RWPE1 (cell line): ENCODE results near the gene HEMGN.
A peak's percentile ranks its signal among the peaks of the same experiment; 100 is the strongest.

Experiments
- CTCF ChIA-PET: fragments of 350-600 bp; sonication (Branson Sonifier 250); formaldehyde crosslinking; extraction: SDS; loops from one replicate; lab custom pipeline; 2021; lab: Yijun Ruan, JAX
- POLR2A ChIA-PET: fragments of 400-600 bp; formaldehyde crosslinking; extraction: SDS; loops from one replicate; lab custom pipeline; 2020; ENCODE audit warnings: antibody characterized with exemption; ENCODE audit not compliant: low non-redundant PET; lab: Yijun Ruan, JAX
- DNase-seq: peaks from one replicate; pipeline ENCODE4 v3.0.0; 2012; ENCODE audit warnings: low spot score
- H3K27ac ChIP-seq: fragments of 450-650 bp; 2 replicates; pipeline ENCODE4 v1.5.1; 2017
- CTCF ChIP-seq: fragments of 450-650 bp; conservative IDR thresholded peaks from 2 replicates; pipeline ENCODE4 v1.5.1; 2017; ENCODE audit warnings: low read depth, mild to moderate bottlenecking

HEMGN gene

GRCh38 chr9:97923529-97924108 lies 14.4 kb downstream of the HEMGN start:
- no peak overlapping the region for H3K27ac ChIP-seq
- TF ChIP-seq CTCF = peak; percentile 98
- peak; percentile 81 for DNase-seq
- POLR2A ChIA-PET = interaction anchor here (1.4 kb wide), 1 partner anchor 332 kb away, joined by 14 read pairs; the partner anchor contains the start of gene TBC1D2
- CTCF ChIA-PET = interaction anchor here (0.6 to 2.8 kb wide), 26 partner anchors 9 to 392 kb away, joined by 3 to 18 read pairs (median 4); partner anchors contain the start of genes ANP32B and TBC1D2

DNA sequence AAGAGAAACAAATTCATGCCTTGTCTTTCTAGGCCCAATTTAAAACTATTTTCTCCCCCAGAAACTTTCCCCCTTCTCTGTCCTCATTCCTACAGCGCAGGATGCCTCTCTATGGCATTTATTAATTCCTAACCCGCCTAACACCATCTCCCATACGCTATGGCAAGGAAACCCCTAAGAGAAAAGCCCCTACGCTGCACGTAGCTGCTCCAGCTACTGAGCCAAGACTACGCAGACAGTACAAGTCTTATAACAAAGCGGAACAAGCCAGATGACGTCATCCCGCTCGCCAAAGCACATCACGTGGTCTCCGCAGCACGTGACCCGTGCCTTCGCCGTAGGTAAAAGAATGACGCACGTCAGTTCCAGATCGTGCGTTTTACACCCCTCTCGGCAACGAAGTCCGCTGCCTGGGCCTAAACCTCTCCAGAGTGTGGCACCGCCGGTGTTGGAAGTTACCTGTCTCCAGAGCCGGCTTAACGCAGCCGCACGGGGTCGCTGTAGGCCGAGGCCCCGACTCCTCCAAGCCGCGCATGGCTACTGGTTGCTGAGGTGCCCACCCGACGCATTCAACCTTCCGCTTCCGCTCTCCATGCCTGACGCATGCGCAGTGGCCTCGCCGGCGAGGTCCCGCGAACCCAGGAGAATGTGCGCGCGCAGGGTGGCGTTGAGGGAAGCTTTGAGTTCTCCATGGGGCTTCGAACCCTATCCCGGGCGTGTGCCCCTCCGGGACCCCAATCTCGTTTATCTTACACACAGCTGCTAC lies 15.8 kb downstream of the HEMGN start, which contains the start of gene TRMO:
TSS of gene TRMO (minus strand) at position 542 of the 766 bp plus-strand sequence. CDS start at position 535, 7 bp downstream.
- TF ChIP-seq CTCF = peak; percentile 97
- DNase-seq = peak; percentile 99
- POLR2A ChIA-PET = interaction anchor here (0.6 to 1.4 kb wide), 10 partner anchors 42 to 334 kb away, joined by 3 to 14 read pairs (median 4); partner anchors contain the start of genes ANP32B, NANS and TBC1D2
- CTCF ChIA-PET = interaction anchor here (0.5 to 2.8 kb wide), 10 partner anchors 14 to 631 kb away, joined by 3 to 18 read pairs (median 4); partner anchors contain the start of gene ANP32B
- peak within 1 kb of the TSS; percentile 97 for H3K27ac ChIP-seq

DNA sequence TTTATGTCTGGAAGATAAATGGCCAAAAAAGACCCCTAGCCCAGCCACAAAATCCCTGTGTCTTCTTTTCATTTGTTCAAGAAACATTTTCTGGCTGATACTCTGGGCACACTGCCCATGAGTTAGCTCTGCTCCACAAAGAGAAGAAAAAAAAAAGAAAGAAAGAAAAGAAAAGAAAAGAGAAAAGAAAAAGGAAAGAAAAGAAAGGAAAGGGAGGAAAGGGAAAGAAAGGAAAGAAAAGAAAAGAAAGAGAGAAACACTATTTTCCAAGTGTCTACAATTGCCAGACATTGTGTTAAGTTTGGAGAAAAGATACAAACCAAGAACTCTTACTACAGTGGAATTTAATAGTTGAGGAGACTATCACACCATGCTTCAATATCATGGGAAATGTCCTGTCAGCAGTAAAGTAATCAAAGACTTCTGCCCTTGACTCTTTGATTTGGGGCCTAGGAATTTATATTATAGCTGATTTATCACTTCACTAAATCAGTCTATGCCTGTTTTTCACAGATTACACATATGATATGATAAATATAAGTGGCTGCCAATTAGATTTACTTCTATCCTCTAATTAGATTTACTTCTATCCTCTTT lies 18.7 kb downstream of the HEMGN start:
- H3K27ac ChIP-seq = no peak overlapping the region
- DNase-seq = no peak
- ChIA-PET POLR2A (no interaction called here), CTCF (interaction anchor here (0.6 kb wide), 1 partner anchor 19 kb away, joined by 3 read pairs; no protein-coding TSS in a partner anchor)
- no peak for TF ChIP-seq CTCF

DNA sequence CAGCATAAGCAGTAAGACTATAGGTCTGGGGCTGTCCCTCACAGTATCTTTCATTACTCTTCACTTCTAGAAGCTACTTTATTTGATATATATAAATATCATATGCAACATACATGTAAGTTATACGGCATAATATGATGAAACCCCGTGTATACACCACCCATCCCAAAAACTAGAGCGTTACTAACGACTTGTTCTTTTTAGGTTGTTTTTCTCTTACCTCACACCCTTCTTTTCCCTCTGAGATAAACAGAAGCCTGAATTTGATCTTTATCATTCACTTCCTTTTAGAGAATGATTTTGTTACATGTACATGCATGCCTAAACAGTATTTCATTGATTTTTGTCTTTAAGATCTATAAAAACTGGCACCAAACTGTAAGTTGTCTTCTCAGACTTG lies 19.4 kb downstream of the HEMGN start:
- POLR2A ChIA-PET = no interaction called here
- CTCF ChIA-PET = no interaction called here
- no peak for TF ChIP-seq CTCF
- H3K27ac ChIP-seq = no peak overlapping the region
- DNase-seq = no peak

GRCh38 chr9:97911970-97912369 lies 26.0 kb downstream of the HEMGN start:
- DNase-seq = no peak
- no peak overlapping the region for H3K27ac ChIP-seq
- no peak for TF ChIP-seq CTCF
- POLR2A ChIA-PET = no interaction called here
- CTCF ChIA-PET = interaction anchor here (0.8 to 1.3 kb wide), 2 partner anchors 11 to 26 kb away, joined by 3 read pairs; partner anchors contain the start of gene HEMGN

GRCh38 chr9:97911528-97911927 lies 26.4 kb downstream of the HEMGN start:
- POLR2A ChIA-PET = no interaction called here
- no peak for TF ChIP-seq CTCF
- CTCF ChIA-PET = interaction anchor here (0.8 to 1.3 kb wide), 2 partner anchors 11 to 27 kb away, joined by 3 read pairs; partner anchors contain the start of gene HEMGN
- no peak for DNase-seq
- H3K27ac ChIP-seq = no peak overlapping the region
